DLD1 (cell line): ENCODE data around the gene FANCI.

Source experiments
- in situ Hi-C: cut with HindIII; loops from 2 replicates; pipeline ENCODE4 v1.10.0; 2017; ENCODE audit warnings: low sequenced_read_pairs

The FANCI gene

GRCh38 chr15:89301304-89302089, 57.7 kb downstream of the FANCI start:
- in situ Hi-C loops: no loop called here

GRCh38 chr15:89303986-89304385, 60.2 kb downstream of the FANCI start:
- in situ Hi-C loops: no loop called here

- in situ Hi-C loops: no loop called here
Observed at GRCh38 chr15:89305395-89305794, 61.6 kb downstream of the FANCI start.

- in situ Hi-C loops: no loop called here
Observed at GRCh38 chr15:89307046-89307587, 63.3 kb downstream of the FANCI start.

- in situ Hi-C loops: no loop called here
Observed at GRCh38 chr15:89307791-89308190, 64.0 kb downstream of the FANCI start.

GRCh38 chr15:89308236-89308635, 64.5 kb downstream of the FANCI start:
- in situ Hi-C loops: no loop called here

GRCh38 chr15:89309993-89310392, 66.2 kb downstream of the FANCI start:
- in situ Hi-C loops: no loop called here

GRCh38 chr15:89315375-89315929, 71.7 kb downstream of the FANCI start:
- in situ Hi-C loops: loop anchor here (5.0 kb wide), 1 partner anchor 38 kb away; no protein-coding TSS in a partner anchor

GRCh38 chr15:89316504-89316903, 72.7 kb downstream of the FANCI start:
- in situ Hi-C loops: loop anchor here (5.0 kb wide), 1 partner anchor 39 kb away; no protein-coding TSS in a partner anchor

- in situ Hi-C loops: loop anchor here (5.0 kb wide), 1 partner anchor 40 kb away; no protein-coding TSS in a partner anchor
Observed at GRCh38 chr15:89317186-89317720, 73.5 kb downstream of the FANCI start.

- in situ Hi-C loops: loop anchor here (5.0 kb wide), 1 partner anchor 42 kb away; no protein-coding TSS in a partner anchor
Observed at GRCh38 chr15:89319678-89320077, 75.9 kb downstream of the FANCI start.

- in situ Hi-C loops: no loop called here
Observed at GRCh38 chr15:89320200-89320599, 76.4 kb downstream of the FANCI start.

GRCh38 chr15:89321521-89322410, 78.0 kb downstream of the FANCI start:
- in situ Hi-C loops: no loop called here

- in situ Hi-C loops: no loop called here
Observed at GRCh38 chr15:89322822-89323221, 79.0 kb downstream of the FANCI start.

- in situ Hi-C loops: no loop called here
Observed at GRCh38 chr15:89323825-89324224, 80.0 kb downstream of the FANCI start.

- in situ Hi-C loops: no loop called here
Observed at GRCh38 chr15:89325039-89325803, 81.4 kb downstream of the FANCI start.

GRCh38 chr15:89326316-89326715, 82.5 kb downstream of the FANCI start:
- in situ Hi-C loops: no loop called here

- in situ Hi-C loops: no loop called here
Observed at GRCh38 chr15:89327113-89327512, 83.3 kb downstream of the FANCI start.

GRCh38 chr15:89328398-89329254, 84.8 kb downstream of the FANCI start:
- in situ Hi-C loops: no loop called here
